ENCODE data around the gene PPM1H.

Gene PPM1H

DNA sequence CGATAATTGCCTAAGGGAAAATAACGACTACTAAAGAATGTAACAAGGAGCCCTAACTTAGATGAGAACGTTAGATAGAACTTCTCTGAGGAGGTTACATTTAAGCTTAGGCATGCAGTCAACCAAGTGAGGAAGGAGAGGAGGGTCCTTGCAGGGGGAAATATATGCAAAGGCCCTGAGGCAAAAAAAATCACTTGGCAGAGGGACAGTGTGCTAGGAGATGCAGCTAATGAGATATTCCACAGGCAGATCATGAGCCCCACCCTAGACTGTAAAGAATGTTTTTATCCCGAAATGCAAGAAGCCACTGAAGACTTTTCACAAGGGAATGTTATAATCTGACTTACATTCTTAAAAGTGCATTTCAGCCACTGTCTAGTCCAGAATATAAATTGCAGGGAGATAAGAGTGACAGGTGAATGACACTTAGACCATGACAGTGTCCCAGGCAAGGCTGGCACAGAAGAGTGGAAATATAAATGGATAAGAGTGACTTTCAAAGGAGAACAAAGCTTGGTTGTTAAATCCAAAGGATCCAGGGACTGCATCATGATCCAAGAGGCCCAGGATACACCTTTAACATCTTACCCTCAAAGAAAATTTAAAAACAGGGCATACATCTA, 61.0 kb downstream of the PPM1H start:
- DNase-seq (ENCODE audit: low read depth in 2 of 2) = no peak

DNA sequence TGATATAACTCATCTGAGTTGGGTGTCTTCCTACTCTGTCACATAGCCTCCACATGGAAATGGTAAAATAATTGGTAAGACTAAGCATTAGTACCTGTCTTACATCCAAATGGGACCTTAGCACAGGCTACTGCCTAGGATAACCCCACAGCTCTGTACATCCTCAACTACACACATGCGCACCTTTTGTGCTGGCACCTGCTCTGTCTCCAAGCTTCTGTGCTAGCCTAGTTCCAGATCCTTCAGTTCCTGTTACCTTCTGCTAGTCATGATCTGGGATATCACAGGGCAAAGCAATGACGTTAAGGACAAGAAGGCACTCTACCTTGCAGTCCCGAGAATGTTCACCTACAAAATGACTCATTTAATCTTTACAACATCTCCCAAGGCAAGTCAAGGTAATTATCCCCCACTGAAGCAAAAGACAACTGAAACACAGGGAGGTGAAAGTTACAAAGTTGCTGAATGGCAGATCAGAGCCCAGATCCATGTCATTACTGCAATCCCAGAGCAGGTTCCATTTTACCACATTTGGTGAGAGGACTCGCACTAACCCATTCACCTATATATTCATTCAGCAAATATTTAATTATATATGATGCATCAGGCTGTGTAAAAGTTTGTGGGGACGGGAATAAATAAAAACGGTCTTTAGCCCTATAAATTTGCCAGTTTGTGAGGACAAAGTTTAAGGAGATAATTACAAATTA, 61.7 kb downstream of the PPM1H start:
- DNase-seq (ENCODE audit: low read depth in 2 of 2) = no peak

- DNase-seq (ENCODE audit: low read depth in 2 of 2) = no peak
Observed at GRCh38 chr12:62868820-62869219, 66.1 kb downstream of the PPM1H start.

DNA sequence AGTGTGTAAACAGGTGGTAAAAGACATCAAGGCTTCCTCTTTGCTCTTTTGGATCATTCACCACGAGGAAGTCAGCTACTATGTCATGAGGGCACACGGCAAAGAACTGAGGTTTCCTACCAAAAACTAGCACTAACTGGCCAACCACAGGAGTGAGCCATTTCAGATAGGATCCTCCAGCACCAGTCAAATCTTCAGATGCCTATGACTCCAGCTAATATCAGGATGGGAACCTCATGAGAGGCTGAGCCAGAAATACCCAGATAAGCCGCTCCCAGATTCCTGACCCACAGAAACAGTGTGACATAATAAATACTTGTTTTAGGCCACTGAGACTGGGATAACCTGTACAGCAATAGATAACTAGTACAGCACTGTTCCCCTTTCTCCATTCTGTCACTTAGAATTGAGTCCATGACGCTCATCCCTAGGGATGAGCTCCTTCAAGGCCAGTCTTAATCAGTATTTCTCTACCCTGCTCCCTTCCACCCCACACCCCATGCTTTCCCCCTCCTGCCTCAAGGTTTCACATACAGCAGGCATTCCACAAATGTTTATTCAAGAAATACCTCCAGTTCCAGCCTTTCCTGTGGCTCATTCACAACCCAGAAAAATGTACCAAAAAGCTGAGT, 68.4 kb downstream of the PPM1H start:
- peak; percentile 48 to 50 for DNase-seq (ENCODE audit: low read depth in 2 of 2)

- DNase-seq (ENCODE audit: low read depth in 2 of 2) = no peak
Observed at GRCh38 chr12:62865937-62866336, 69.0 kb downstream of the PPM1H start.

- DNase-seq (ENCODE audit: low read depth in 2 of 2) = no peak
Observed at GRCh38 chr12:62865065-62865464, 69.9 kb downstream of the PPM1H start.

- no peak for DNase-seq (ENCODE audit: low read depth in 2 of 2)
Observed at GRCh38 chr12:62862259-62862881, 72.6 kb downstream of the PPM1H start.

- DNase-seq (ENCODE audit: low read depth in 2 of 2) = no peak
Observed at GRCh38 chr12:62861586-62861985, 73.4 kb downstream of the PPM1H start.

DNA sequence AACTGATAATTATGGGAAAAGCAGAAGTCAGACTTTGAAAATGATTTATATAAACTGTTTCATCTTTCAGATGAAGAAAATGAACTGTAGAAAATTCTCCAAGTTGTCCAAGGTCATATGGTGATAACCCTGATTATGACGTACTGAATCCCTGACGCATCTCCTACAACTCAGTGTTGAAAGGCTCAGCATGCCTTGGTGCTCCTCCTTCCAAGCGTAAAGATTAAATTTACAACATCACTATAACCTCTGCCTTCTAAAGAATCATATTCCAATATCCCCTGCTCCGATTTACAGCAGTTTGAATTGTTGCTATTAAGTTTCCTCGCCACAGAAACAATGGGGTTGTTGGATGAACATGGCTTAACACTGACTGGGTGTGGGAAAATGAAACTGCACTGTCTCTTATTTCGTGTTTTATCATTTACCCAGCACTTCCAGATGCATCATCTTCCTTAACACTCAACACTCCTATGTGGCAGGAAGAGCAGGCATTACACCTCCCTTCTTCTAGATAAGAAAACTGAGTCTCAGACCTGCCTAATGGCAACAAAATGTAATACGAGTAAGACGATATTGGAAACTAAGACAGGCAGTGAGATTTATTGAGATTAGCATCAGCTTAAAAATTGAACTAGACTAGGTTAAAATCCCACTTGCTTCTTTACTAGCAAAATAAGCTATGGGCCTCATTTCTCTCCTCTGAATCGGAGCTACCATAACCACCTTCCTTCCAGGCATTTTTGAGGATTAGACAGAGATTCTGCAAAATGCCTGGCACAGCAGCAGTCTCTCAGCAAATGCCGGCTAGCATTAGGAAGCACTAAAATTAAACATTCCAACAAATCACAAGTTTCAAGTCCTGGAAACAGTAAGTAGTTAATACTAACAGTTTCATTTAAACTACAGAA, 74.2 kb downstream of the PPM1H start:
- DNase-seq (ENCODE audit: low read depth in 2 of 2) = no peak

- no peak for DNase-seq (ENCODE audit: low read depth in 2 of 2)
Observed at GRCh38 chr12:62860020-62860419, 74.9 kb downstream of the PPM1H start.

DNA sequence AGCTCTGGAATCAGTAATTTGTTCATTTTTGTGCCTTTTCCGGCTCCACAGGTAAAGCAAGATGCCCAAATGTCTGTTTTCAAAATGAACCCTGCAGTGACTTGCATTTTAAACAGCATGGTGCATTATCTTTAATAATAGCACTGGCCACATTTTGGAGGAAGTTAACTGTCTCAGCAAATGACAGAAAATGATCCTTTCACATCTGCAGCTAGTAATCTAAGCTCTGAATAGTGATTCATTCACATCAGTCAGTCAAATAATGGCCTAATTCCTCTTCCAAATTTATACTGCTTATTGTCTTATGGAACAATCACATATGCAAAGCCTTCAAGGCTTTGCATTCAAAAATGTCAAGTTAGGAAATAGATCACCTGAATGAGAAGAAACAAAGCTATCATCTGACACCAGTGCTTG, 75.6 kb downstream of the PPM1H start:
- DNase-seq (ENCODE audit: low read depth in 2 of 2) = no peak

DNA sequence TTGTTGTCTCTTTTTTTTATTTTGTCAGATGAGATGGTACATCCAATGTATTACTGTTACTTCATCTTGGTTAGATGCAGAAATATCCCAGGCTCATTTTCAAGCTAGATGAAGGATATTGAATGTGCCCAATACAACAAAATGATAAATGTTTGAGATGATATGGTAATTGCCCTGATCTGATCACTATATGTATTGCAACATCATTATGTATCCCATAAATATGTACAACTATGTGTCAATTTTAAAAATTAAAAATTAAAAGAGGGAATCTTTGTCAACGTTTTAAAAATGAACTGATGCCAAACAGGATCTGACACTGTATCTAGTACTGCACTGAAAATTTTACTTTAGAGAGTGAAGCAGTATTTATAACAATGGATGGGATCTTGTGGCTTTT, 78.5 kb downstream of the PPM1H start:
- no peak for DNase-seq (ENCODE audit: low read depth in 2 of 2)

- no peak for DNase-seq (ENCODE audit: low read depth in 2 of 2)
Observed at GRCh38 chr12:62854024-62854423, 80.9 kb downstream of the PPM1H start.

- DNase-seq (ENCODE audit: low read depth in 2 of 2) = no peak
Observed at GRCh38 chr12:62849398-62849797, 85.6 kb downstream of the PPM1H start.

- DNase-seq (ENCODE audit: low read depth in 2 of 2) = no peak
Observed at GRCh38 chr12:62848418-62848817, 86.5 kb downstream of the PPM1H start.

DNA sequence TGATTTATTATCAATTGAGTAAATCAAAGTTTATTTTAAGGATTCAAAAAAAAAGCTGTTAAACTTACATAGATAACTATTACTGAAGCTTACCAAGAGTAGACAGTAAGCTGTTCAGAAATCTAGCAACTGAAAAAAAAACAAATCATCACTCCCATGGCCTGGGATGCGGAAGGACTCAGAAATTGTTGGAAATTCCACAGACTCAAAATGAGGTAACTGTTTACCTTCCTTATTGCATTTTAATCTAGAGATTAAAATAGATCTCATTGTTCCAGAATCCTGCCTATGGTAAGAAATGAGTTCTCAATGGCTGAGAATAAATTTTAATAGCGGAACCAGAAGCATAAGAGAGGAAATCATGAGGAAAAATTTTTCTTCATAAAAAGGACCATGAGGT, 87.2 kb downstream of the PPM1H start:
- DNase-seq (ENCODE audit: low read depth in 2 of 2) = no peak

DNA sequence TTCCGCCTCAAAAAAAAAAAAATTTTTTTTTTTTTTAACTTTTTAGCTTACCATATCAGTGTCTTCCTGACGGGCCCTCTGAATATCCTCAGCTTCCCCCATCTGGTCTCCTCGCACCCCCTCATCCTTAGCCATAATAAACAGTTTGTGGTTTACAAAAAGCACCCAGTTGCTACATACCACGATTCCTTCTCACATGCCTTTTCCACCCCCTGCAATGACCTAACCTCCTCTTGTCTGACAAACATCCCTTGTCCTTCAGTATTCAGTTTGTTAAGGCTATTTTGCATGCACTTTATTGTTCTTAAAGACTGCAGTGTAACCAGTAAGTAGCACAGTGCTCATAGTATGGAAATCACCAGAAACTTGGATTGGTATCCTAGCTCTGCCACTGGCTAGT, 88.5 kb downstream of the PPM1H start:
- DNase-seq (ENCODE audit: low read depth in 2 of 2) = no peak

DNA sequence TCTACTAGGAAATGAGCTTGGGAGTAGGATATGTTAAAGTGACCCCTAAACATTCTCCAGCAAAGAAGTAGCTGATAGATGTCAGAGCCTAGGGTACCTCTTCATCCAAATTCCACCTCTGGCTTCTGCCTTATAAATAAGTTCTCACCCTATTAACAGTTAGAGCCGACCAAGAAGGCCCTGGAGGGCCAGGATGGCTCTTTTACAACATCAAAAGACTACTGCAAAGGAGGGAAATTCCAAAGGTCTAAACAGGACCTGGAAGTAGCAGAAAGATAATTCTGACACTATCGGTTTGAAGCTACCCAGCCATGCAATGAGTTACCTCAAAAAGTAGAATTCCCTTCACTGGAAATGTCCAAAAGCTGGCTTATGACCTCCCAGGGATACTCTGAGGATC, 90.0 kb downstream of the PPM1H start:
- DNase-seq (ENCODE audit: low read depth in 2 of 2) = no peak

DNA sequence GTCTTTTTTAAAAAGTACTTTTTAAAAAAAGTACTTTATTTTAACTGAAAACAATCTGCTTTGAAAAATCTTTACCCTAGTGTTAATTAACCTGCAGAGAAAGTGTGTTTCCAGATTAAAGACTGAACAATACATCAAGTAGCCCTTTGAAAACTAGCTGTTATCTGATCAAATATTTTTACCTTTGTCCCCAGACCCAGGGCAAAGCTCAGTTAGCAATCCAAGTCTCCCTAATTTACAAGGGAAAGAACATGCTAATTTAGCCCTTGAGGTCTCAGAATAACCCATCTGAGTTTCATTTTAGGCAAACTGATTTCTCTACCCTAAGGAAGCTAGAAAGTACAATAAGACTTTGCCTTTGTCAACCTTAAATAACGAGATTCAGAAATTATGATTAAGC, 91.2 kb downstream of the PPM1H start:
- no peak for DNase-seq (ENCODE audit: low read depth in 2 of 2)

DNA sequence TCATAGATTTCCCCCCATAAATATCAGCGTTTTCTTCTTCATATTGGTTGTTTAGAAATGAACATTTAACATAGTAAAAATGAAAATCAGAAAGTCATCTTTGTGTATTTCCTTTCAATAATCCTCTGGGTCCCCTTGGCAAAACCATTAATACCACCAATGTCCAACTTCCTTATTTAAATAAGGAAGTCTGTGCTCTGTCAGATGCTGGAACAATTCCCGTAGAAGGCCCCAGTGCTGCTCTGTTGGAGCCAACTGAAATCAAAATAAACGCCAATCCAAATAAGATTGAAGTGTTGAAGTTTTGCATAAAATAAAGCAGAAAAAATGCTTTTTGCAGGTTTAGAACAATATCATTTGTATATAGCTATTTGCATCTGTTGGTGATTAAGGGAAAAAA, 93.1 kb downstream of the PPM1H start:
- no peak for DNase-seq (ENCODE audit: low read depth in 2 of 2)

DNA sequence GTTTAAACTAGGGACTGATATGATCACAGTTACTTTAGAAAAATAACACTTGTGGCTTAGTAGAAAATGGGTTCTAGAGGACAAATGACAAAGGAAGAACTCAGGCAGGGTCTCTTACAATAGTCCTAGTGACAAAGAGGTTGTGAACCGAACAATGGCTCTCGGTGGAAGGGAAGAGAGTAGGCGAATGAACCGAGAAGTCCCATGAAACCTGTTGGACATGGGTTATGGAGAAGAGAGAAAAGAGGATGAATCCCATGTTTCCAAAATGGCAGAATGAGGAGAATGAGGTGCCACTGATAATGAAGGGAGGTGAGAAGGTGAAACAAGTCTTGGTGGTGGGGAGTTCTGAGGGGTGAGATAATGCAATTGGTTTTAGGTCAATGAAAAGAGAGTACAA, 94.1 kb downstream of the PPM1H start:
- no peak for DNase-seq (ENCODE audit: low read depth in 2 of 2)

Measured in fibroblast of skin of left biceps (primary cell).